Peyer's patch (tissue), 4 donors: ENCODE measurements around the gene CTSL.

Experiments used
- POLR2A ChIP-seq, 2 donors: fragments of 450-650 bp; IDR thresholded peaks; one replicate each; pipeline ENCODE4 v1.5.1; 2017; ENCODE audit warnings: antibody characterized with exemption in 2 of 2, mild to moderate bottlenecking in 2 of 2, moderate library complexity in 2 of 2
- TF ChIP-seq, protein P1 (sequence below), 6 experiments: fragments of 450-650 bp in 4 of 6; fragments of 200-600 bp in 2 of 6; sonication (generic) in 1 of 6; IDR thresholded peaks; one replicate each; pipeline ENCODE4 v1.5.1; 2017 to 2019; ENCODE audit warnings: antibody characterized with exemption in 6 of 6, mild to moderate bottlenecking in 3 of 6, moderate library complexity in 1 of 6

GRCh38 chr9:87763286-87763685, 37.4 kb downstream of the CTSL start:
- TF ChIP-seq, protein P1, sequence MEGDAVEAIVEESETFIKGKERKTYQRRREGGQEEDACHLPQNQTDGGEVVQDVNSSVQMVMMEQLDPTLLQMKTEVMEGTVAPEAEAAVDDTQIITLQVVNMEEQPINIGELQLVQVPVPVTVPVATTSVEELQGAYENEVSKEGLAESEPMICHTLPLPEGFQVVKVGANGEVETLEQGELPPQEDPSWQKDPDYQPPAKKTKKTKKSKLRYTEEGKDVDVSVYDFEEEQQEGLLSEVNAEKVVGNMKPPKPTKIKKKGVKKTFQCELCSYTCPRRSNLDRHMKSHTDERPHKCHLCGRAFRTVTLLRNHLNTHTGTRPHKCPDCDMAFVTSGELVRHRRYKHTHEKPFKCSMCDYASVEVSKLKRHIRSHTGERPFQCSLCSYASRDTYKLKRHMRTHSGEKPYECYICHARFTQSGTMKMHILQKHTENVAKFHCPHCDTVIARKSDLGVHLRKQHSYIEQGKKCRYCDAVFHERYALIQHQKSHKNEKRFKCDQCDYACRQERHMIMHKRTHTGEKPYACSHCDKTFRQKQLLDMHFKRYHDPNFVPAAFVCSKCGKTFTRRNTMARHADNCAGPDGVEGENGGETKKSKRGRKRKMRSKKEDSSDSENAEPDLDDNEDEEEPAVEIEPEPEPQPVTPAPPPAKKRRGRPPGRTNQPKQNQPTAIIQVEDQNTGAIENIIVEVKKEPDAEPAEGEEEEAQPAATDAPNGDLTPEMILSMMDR (IDR thresholded peaks at IDR 0.05), result no peak
- TF ChIP-seq POLR2A (IDR thresholded peaks at IDR 0.05), result no peak
